ENCODE data around the gene ZNF184.

Gene ZNF184

GRCh38 chr6:27492631-27493190, 19.8 kb upstream of the ZNF184 start:
- no peak overlapping the region for H2AFZ ChIP-seq (ENCODE audit: low read length)

DNA sequence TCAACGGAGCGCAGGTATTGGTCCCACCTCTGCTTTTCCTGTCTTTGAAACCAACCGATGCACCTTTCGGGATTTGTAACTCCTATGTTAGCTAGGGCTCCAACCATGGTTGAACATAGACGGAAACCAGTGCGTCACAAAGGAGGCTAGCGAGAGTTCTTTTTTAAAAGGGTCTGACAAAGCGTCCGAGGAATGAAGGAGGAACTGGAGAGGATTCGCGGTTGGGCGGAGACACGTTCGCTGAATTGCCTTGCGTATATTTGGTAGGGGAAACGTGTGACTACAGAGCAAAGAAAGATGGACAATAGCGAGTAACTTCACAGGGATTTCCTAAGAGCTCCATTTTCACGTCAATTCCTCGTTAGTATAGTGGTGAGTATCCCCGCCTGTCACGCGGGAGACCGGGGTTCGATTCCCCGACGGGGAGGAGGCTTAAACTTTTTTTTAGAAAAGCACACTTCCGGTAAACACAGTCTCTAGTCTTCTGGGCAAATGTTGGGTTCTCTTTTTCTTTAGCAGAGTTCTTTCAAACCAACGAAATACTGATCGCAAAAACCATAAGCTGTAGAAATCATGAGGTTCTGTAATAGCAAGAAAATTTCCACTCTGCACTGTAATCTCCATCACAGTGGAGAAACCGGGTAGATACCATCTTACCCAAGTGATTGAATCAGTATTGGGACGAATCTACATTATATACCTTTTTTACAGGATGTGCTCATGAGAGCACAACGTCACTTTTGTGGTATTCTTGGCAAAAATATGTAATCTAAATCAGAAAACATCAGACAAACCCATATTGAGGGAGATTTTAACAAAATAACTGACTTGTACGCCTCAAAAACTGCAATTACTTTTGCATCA, 6.6 kb upstream of the ZNF184 start:
- Histone ChIP-seq H3K9ac (ENCODE audit: low read depth, low read length, poor library complexity, severe bottlenecking) (peak overlapping the region; percentile 96), H2AFZ (ENCODE audit: low read length) (peak overlapping the region; percentile 99), H3K4me3 (ENCODE audit: low read length, poor library complexity, severe bottlenecking) (peak overlapping the region; percentile 91), H3K9me2 (replicated peaks; ENCODE audit: low read depth, low read length) (no peaks in the 10 kb centered on the region), H3K9me3 (ENCODE audit: insufficient read depth, low read depth, low read length) (no peaks in the 10 kb centered on the region), H3K4me1 (ENCODE audit: insufficient read depth, low read length, poor library complexity, severe bottlenecking) (peaks cover 18% of the 10 kb centered on the region), H3K27me3 (ENCODE audit: insufficient read depth, low read length, poor library complexity, severe bottlenecking) (no peaks in the 10 kb centered on the region), H3K4me2 (ENCODE audit: low read depth, low read length, poor library complexity, severe bottlenecking) (peak overlapping the region; percentile 86), H4K20me1 (ENCODE audit: insufficient read depth, low read length, poor library complexity, severe bottlenecking) (no peaks in the 10 kb centered on the region), H3K36me3 (ENCODE audit: insufficient read depth, low read length) (no peaks in the 10 kb centered on the region), H3K79me2 (ENCODE audit: insufficient read depth, low read length) (no peaks in the 10 kb centered on the region), H3F3A (ENCODE audit: low read depth) (peaks cover 5% of the 10 kb centered on the region; the same call in 1 of the 2 replicates)
- TF ChIP-seq EZH2phosphoT487 (IDR thresholded peaks at IDR 0.05; ENCODE audit: borderline replicate concordance) (no peak), CTCF (conservative IDR thresholded peaks at IDR 0.05; ENCODE audit: low read length) (no peak)

More at GRCh38 chr6:27492631-27493190, 19.8 kb upstream of the ZNF184 start:
- Histone ChIP-seq H3K9me3 (ENCODE audit: insufficient read depth, low read depth, low read length) (no peaks in the 10 kb centered on the region), H3K36me3 (ENCODE audit: insufficient read depth, low read length) (no peaks in the 10 kb centered on the region), H3K4me3 (ENCODE audit: low read length, poor library complexity, severe bottlenecking) (no peak overlapping the region), H3K27me3 (ENCODE audit: insufficient read depth, low read length, poor library complexity, severe bottlenecking) (no peaks in the 10 kb centered on the region), H3F3A (ENCODE audit: low read depth) (no peaks in the 10 kb centered on the region), H3K4me1 (ENCODE audit: insufficient read depth, low read length, poor library complexity, severe bottlenecking) (no peaks in the 10 kb centered on the region), H3K9me2 (replicated peaks; ENCODE audit: low read depth, low read length) (no peaks in the 10 kb centered on the region), H3K9ac (ENCODE audit: low read depth, low read length, poor library complexity, severe bottlenecking) (no peak overlapping the region), H3K4me2 (ENCODE audit: low read depth, low read length, poor library complexity, severe bottlenecking) (no peak overlapping the region), H4K20me1 (ENCODE audit: insufficient read depth, low read length, poor library complexity, severe bottlenecking) (no peaks in the 10 kb centered on the region), H3K79me2 (ENCODE audit: insufficient read depth, low read length) (no peaks in the 10 kb centered on the region)
- TF ChIP-seq CTCF (conservative IDR thresholded peaks at IDR 0.05; ENCODE audit: low read length), result no peak
- no peak for TF ChIP-seq EZH2phosphoT487 (IDR thresholded peaks at IDR 0.05; ENCODE audit: borderline replicate concordance)

GRCh38 chr6:27478706-27479318, 5.9 kb upstream of the ZNF184 start:
- Histone ChIP-seq H3K9me2 (replicated peaks; ENCODE audit: low read depth, low read length) (no peaks in the 10 kb centered on the region), H4K20me1 (ENCODE audit: insufficient read depth, low read length, poor library complexity, severe bottlenecking) (no peaks in the 10 kb centered on the region), H3K4me1 (ENCODE audit: insufficient read depth, low read length, poor library complexity, severe bottlenecking) (peaks cover 18% of the 10 kb centered on the region), H2AFZ (ENCODE audit: low read length) (peak overlapping the region; percentile 99), H3K9me3 (ENCODE audit: insufficient read depth, low read depth, low read length) (no peaks in the 10 kb centered on the region), H3K79me2 (ENCODE audit: insufficient read depth, low read length) (no peaks in the 10 kb centered on the region), H3K36me3 (ENCODE audit: insufficient read depth, low read length) (no peaks in the 10 kb centered on the region), H3K4me2 (ENCODE audit: low read depth, low read length, poor library complexity, severe bottlenecking) (peak overlapping the region; percentile 86), H3K9ac (ENCODE audit: low read depth, low read length, poor library complexity, severe bottlenecking) (peak overlapping the region; percentile 96), H3F3A (ENCODE audit: low read depth) (peaks cover 5% of the 10 kb centered on the region; the same call in 1 of the 2 replicates), H3K4me3 (ENCODE audit: low read length, poor library complexity, severe bottlenecking) (peak overlapping the region; percentile 91), H3K27me3 (ENCODE audit: insufficient read depth, low read length, poor library complexity, severe bottlenecking) (no peaks in the 10 kb centered on the region)
- TF ChIP-seq CTCF (conservative IDR thresholded peaks at IDR 0.05; ENCODE audit: low read length), result no peak
- TF ChIP-seq EZH2phosphoT487 (IDR thresholded peaks at IDR 0.05; ENCODE audit: borderline replicate concordance), result no peak
